Fibroblast of the aortic adventitia (primary cell): ENCODE measurements around the gene RRP36. TPM values are rescaled to one million over a fixed set of nuclear protein-coding genes. Genes with fewer than 3 reads are reported as not detected.
A peak's percentile ranks its signal among the peaks of the same experiment; 100 is the strongest.

Experiments used
- DNase-seq: peaks from one replicate; pipeline ENCODE4 v3.0.0-alpha.2; 2010; ENCODE audit warnings: low read depth
- H3K4me3 ChIP-seq: 2 replicates; pipeline ENCODE4 v1.5.1; 2011; ENCODE audit warnings: low read depth, mild to moderate bottlenecking, control low read depth, low read length, moderate library complexity
- total RNA-seq: library from RNA; depleted of rRNA; stranded (reverse); fragments of >200 nt; gene quantifications from 2 replicates; pipeline ENCODE4 v1.2.3, GENCODE V29; 2012; ENCODE audit warnings: low replicate concordance
- TF ChIP-seq, protein P1 (sequence below): IDR thresholded peaks from 2 replicates; pipeline ENCODE4 v1.5.1; 2011; ENCODE audit warnings: mild to moderate bottlenecking, low read length, control low read depth, inconsistent platforms; ENCODE audit not compliant: insufficient read depth

The RRP36 gene
- total RNA-seq, 1 donor: 86.6 TPM

- no peak overlapping the region for H3K4me3 ChIP-seq
- no peak for DNase-seq
- TF ChIP-seq, protein P1, sequence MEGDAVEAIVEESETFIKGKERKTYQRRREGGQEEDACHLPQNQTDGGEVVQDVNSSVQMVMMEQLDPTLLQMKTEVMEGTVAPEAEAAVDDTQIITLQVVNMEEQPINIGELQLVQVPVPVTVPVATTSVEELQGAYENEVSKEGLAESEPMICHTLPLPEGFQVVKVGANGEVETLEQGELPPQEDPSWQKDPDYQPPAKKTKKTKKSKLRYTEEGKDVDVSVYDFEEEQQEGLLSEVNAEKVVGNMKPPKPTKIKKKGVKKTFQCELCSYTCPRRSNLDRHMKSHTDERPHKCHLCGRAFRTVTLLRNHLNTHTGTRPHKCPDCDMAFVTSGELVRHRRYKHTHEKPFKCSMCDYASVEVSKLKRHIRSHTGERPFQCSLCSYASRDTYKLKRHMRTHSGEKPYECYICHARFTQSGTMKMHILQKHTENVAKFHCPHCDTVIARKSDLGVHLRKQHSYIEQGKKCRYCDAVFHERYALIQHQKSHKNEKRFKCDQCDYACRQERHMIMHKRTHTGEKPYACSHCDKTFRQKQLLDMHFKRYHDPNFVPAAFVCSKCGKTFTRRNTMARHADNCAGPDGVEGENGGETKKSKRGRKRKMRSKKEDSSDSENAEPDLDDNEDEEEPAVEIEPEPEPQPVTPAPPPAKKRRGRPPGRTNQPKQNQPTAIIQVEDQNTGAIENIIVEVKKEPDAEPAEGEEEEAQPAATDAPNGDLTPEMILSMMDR: no peak
Observed at GRCh38 chr6:43043310-43043709, 21.9 kb downstream of the RRP36 start.

GRCh38 chr6:43045371-43045930 is 24.0 kb downstream of the RRP36 start:
- no peak for DNase-seq
- no peak overlapping the region for H3K4me3 ChIP-seq
- TF ChIP-seq, protein P1: no peak

DNA sequence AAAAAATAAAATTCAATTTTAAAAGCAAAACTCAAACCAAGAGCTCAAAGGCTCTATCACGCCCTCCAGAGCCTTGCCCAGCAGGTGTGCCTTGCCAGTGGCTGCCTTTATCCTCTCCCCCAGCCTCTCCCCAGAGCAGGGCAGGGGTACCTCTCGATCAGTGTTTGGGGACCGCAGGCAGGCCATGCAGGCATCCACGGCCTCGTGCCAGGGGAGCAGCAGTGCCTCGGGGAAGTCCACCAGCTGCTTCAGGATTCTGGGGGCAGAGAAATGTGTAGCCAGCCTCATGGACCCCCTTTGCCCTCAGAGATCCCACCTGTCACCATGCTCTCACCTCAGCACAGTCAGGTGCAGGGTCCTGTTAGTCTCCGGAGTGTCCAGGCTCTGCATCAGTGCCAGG is 26.6 kb downstream of the RRP36 start:
- TF ChIP-seq, protein P1: no peak
- no peak overlapping the region for H3K4me3 ChIP-seq
- DNase-seq: no peak

- TF ChIP-seq, protein P1: no peak
- DNase-seq: no peak
- no peak overlapping the region for H3K4me3 ChIP-seq
Observed at GRCh38 chr6:43050981-43051380, 29.6 kb downstream of the RRP36 start.

GRCh38 chr6:43052225-43052841 is 30.9 kb downstream of the RRP36 start:
- DNase-seq: no peak
- TF ChIP-seq, protein P1: no peak
- H3K4me3 ChIP-seq: peak overlapping the region; percentile 87

DNA sequence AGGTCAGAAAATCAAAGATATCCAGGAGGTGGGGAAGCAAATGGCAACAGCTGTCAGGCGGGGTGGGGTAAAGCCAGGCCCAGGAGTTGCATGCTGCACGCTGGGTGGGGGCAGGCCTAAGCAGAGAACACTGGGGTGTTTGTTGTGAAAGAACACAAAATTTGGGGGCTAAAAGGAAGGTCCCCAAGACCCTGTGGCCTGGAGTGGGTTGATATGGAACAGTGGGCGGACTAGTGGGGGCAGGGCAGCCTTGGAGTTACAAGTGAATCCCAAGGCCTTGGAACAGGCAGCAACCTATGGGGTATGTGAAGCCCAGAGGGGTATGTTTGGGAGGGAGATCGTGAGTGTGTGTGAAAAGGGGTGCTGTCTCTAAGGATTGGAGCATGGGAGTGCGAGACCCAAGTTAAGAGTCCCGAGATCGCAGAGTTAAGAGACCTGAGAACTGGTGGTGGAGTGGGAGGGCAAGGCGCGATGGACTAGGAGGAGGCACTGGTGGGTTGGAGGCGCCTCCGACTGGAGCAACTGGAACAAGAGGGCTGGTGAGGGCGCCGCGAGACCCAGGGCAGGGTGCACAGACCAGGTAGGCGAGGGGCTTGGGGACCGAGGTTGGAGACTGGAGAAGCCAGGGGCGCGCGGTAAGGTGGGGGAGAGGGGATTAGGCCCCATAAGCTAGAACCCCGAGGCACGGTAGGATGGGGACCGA is 31.6 kb downstream of the RRP36 start:
- DNase-seq: peak; percentile 29
- peak overlapping the region; percentile 87 for H3K4me3 ChIP-seq
- TF ChIP-seq, protein P1: no peak
